NCI-H460 (cell line): Measurements from ENCODE around the gene DTX3. TPM values are rescaled to one million over a fixed set of nuclear protein-coding genes. Genes with fewer than 3 reads are reported as not detected.
"Not testable (repeated sequence)": the region's sequence is repeated elsewhere in the genome, so short reads cannot be mapped to it uniquely, and the experiment has no call there.

Source experiments
- DNase-seq: peaks from one replicate; pipeline ENCODE4 v3.0.0-alpha.2; 2016; ENCODE audit warnings: low read depth; ENCODE audit errors: extremely low read depth
- total RNA-seq: library from RNA; depleted of rRNA; stranded (reverse); fragments of >200 nt; shearing (Covaris generic); gene quantifications from 2 replicates; pipeline ENCODE4 v1.2.3, GENCODE V29; 2014

Gene DTX3
- total RNA-seq, 1 experiment from 2014 or later: 27.4 TPM

- DNase-seq: not testable (repeated sequence)
Measured at GRCh38 chr12:57618431-57618830, 13.8 kb downstream of the DTX3 start.

GRCh38 chr12:57618966-57619433, 14.4 kb downstream of the DTX3 start:
- no peak for DNase-seq

- DNase-seq: no peak
Measured at GRCh38 chr12:57619434-57620244, 15.0 kb downstream of the DTX3 start.

GRCh38 chr12:57620245-57620935, 15.8 kb downstream of the DTX3 start:
- DNase-seq: no peak

GRCh38 chr12:57620936-57621496, 16.4 kb downstream of the DTX3 start:
- no peak for DNase-seq

GRCh38 chr12:57621497-57622292, 17.1 kb downstream of the DTX3 start:
- peak; percentile 46 for DNase-seq

GRCh38 chr12:57622293-57623245, 17.9 kb downstream of the DTX3 start:
- DNase-seq: no peak

- no peak for DNase-seq
Measured at GRCh38 chr12:57623385-57623784, 18.8 kb downstream of the DTX3 start.

- DNase-seq: no peak
Measured at GRCh38 chr12:57623811-57624390, 19.3 kb downstream of the DTX3 start.

GRCh38 chr12:57624441-57625220, 20.0 kb downstream of the DTX3 start:
- DNase-seq: no peak

- no peak for DNase-seq
Measured at GRCh38 chr12:57625261-57626032, 20.8 kb downstream of the DTX3 start.

GRCh38 chr12:57626111-57626920, 21.7 kb downstream of the DTX3 start:
- no peak for DNase-seq

- no peak for DNase-seq
Measured at GRCh38 chr12:57626921-57627445, 22.4 kb downstream of the DTX3 start.

- no peak for DNase-seq
Measured at GRCh38 chr12:57627501-57628279, 23.1 kb downstream of the DTX3 start.

GRCh38 chr12:57628280-57629191, 23.9 kb downstream of the DTX3 start:
- DNase-seq: no peak
